G401 (cell line): Measurements from ENCODE around the gene CPED1. TPM values are rescaled to one million over a fixed set of nuclear protein-coding genes. Genes with fewer than 3 reads are reported as not detected.

Source experiments
- DNase-seq: peaks from one replicate; pipeline ENCODE4 v3.0.0-alpha.2; 2015; ENCODE audit warnings: low spot score
- in situ Hi-C: cut with HindIII; loops from 2 replicates; pipeline ENCODE4 v1.10.0; 2016; ENCODE audit warnings: low sequenced_read_pairs, mixed read lengths
- total RNA-seq: library from RNA; depleted of rRNA; stranded (reverse); fragments of >200 nt; shearing (Covaris generic); gene quantifications from 2 replicates; pipeline ENCODE4 v1.2.3, GENCODE V29; 2014; rRNA removed

CPED1 gene
- total RNA-seq, 1 experiment from 2014 or later = 30.7 TPM

GRCh38 chr7:121337398-121337797 lies 348.9 kb downstream of the CPED1 start:
- in situ Hi-C loops = no loop called here
- no peak for DNase-seq

DNA sequence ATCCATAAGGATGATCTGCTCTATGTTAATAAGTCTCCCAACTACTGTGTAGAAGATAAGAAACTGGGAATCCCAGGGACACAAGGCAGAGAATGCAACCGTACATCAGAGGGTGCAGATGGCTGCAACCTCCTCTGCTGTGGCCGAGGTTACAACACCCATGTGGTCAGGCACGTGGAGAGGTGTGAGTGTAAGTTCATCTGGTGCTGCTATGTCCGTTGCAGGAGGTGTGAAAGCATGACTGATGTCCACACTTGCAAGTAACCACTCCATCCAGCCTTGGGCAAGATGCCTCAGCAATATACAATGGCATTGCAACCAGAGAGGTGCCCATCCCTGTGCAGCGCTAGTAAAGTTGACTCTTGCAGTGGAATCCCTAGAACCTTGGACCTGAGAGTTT lies 350.6 kb downstream of the CPED1 start:
- in situ Hi-C loops = no loop called here
- DNase-seq = no peak

DNA sequence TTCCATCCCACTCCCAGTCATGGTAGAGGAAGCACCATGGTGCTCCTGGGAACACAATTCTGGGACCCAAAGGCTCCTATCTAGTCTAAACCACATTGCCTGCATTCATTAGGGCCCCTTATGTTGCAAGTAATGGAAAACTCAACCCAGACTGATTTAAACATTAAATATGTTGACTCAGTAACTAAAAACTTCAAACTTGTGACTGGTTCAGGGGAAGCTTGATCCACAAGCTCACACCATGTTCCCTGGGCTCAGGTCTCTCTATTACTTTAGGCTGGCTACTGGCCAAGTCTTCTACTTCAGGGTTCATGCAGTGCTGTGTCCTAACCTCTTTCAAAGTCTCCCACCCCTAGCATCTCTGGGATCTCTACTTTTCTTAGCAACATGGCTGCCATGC lies 353.4 kb downstream of the CPED1 start:
- in situ Hi-C loops = no loop called here
- no peak for DNase-seq

DNA sequence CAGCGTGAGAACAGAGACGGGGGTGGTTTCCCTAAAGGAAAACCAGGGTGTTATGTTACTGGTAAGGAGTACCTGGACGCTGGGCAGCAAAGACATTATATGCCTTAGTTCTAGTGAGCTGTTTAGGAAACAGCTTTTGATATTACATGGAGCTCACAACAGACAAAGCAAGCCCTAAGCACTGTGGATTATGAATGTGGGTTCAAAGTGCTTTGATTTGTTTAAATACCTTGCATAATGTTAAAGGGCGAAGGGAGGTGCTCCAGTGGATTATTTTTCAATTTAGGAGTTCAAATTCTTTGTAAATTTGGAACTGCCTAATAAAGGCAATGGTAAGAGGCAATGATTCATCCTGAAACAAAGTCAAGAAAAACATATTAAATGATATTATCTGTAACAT lies 354.1 kb downstream of the CPED1 start:
- in situ Hi-C loops = no loop called here
- DNase-seq = no peak

DNA sequence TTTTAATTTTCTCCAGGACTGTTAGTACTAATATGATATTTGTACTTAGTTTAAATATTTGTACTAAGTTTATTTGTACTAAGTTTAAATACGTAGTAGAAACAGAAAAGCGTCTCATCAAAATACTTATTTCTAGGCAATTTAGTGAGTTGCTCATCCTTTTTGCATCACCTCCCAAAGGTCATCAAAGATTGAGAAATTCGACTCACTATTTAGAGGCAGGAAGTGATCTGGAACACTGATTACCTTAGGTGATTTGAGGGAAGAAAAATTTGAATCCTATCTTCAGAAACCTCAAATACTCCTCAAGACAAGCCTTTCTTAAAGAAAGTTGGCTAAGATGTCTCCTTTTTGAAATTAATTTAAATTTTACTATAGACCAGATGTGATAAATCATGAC lies 354.8 kb downstream of the CPED1 start:
- no peak for DNase-seq
- in situ Hi-C loops = no loop called here

- no peak for DNase-seq
- in situ Hi-C loops = no loop called here
Observed at GRCh38 chr7:121344093-121344492, 355.6 kb downstream of the CPED1 start.

DNA sequence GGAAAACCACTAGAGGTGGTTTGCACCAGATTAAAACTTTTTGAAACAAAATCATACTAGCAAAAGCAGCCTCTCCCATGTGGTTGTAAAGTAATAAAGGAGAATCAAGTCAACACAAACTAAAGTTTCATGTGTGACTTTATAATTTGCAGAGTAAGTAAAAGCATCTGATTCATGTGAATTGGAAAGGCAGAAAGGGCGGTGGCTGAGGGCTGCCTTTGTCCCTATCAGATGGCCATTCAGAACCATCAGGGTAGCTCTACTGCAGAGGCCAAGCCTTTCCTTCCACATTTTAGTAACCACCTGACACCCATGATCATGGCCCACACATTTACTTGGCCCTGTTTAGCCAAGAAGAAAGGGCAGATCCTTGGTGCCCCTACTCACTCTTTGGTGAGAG lies 356.0 kb downstream of the CPED1 start:
- in situ Hi-C loops = no loop called here
- DNase-seq = no peak

Other genes starting within 250 kb of the CPED1 start
- gene TSPAN12, start 130.6 kb upstream of the CPED1 start, total RNA-seq = 0.80 TPM in 1 of 2 replicates, not detected in the other
- gene ING3, start 37.9 kb upstream of the CPED1 start, total RNA-seq = 8.5 and 18.9 TPM in 2 replicates